Adipocyte (in vitro differentiated cells): Measurements from ENCODE around the gene ZSCAN18.
A peak's percentile ranks its signal among the peaks of the same experiment; 100 is the strongest.

ENCODE experiments used
- DNase-seq: peaks from one replicate; pipeline ENCODE4 v3.0.0-alpha.2; 2015; ENCODE audit warnings: low read depth
- H3K27me3 ChIP-seq: replicated peaks from 2 replicates; pipeline ENCODE4 v1.7.0; 2013; ENCODE audit warnings: mild to moderate bottlenecking, low read length, moderate library complexity; ENCODE audit not compliant: control insufficient read depth, insufficient read depth
- H3K36me3 ChIP-seq: 2 replicates; pipeline ENCODE4 v1.7.0; 2013; ENCODE audit warnings: low read length, mild to moderate bottlenecking, moderate library complexity; ENCODE audit not compliant: control insufficient read depth, insufficient read depth, severe bottlenecking
- H3K4me1 ChIP-seq: 2 replicates; pipeline ENCODE4 v1.7.0; 2013; ENCODE audit warnings: mild to moderate bottlenecking, low read length, moderate library complexity; ENCODE audit not compliant: control insufficient read depth, insufficient read depth
- H3K4me3 ChIP-seq: 2 replicates; pipeline ENCODE4 v1.7.0; 2013; ENCODE audit warnings: mild to moderate bottlenecking, low read length, moderate library complexity
- H3K9ac ChIP-seq: 2 replicates; pipeline ENCODE4 v1.7.0; 2013; ENCODE audit warnings: mild to moderate bottlenecking, low read length, moderate library complexity
- H3K9me3 ChIP-seq: 2 replicates; pipeline ENCODE4 v1.7.0; 2013; ENCODE audit warnings: mild to moderate bottlenecking, low read length, moderate library complexity; ENCODE audit not compliant: control insufficient read depth

ZSCAN18 gene

DNA sequence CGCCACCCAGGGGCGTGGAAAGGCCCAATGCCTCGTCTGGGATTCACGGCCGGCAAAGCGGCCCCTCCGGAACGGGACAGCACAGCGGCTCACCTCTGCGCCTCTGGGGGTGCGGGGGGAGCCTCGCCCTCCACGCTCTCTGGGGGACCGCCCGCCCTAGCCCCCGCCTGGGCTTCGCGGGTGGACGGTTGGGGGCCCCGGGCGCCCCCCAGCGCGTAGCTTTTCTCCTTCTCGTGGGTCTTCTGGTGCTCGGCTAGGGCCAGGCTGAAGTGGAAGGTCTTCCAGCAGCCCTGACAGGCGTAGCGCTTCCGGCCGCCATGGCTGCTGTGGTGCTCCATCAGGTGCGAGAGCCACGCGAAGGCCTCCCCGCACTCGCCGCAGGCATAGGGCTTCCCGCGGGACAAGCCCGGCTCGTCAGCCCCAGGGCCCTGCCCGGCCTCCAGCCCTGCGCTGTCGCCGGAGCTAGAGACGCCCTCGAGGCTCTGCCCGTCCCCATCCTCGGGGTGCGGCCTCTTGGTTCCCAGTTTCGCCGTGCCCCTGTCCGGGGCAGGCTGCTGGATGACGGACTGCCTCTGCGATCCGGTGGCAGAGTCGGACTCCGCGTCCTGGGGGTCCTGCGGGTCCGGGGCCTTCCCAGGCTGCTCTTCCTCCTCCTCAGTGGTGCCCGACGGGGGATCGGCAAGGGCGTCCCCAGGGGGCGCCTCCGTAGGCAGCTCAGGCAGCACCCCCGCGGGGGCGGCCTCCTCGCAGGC lies 13.3 kb downstream of the ZSCAN18 start:
- peaks cover 43% of the 10 kb centered on the region for H3K9me3 ChIP-seq
- no peaks in the 10 kb centered on the region for H3K36me3 ChIP-seq
- H3K27me3 ChIP-seq = no peaks in the 10 kb centered on the region
- DNase-seq = no peak
- no peaks in the 10 kb centered on the region for H3K4me1 ChIP-seq
- no peak overlapping the region for H3K9ac ChIP-seq
- no peak overlapping the region for H3K4me3 ChIP-seq

DNA sequence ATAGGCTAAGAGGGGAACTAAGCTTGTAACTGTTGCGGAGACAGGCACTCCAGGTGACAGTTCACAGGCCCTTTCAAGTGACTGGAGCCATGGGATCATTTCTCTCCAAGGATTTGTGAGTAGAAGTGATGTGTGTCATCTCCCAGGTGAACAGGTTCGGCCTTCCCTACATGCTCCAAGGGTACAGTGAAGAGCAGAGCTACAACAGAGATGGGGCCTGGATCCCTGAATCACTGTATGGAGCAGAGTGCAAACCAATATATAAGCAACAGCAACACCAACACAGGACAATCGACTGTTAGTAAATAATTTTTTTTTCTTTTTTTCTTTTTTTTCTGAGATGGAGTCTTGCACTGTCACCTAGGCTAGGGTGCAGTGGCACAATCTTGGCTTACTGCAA lies 15.0 kb downstream of the ZSCAN18 start:
- Histone ChIP-seq H3K4me3 (no peak overlapping the region), H3K4me1 (no peaks in the 10 kb centered on the region), H3K36me3 (no peaks in the 10 kb centered on the region), H3K9me3 (peaks cover 43% of the 10 kb centered on the region), H3K27me3 (no peaks in the 10 kb centered on the region), H3K9ac (no peak overlapping the region)
- no peak for DNase-seq

DNA sequence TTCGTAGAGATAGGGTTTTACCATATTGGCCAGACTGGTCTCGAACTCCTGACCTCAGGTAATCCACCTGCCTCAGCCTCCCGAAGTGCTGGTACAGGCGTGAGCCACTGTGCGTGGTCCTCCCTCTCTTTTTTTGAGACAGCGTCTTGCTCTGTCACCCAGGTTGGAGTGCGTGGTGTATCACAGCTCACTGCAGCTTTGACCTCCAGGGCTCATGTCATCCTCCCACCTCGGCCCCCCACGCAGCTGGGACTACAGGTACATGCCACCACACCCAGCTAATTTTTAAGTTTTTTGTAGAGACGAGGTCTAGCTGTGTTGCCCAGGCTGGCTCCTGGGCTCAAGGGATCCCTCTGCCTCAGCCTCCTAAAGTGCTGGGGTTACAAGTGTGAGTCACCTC lies 18.2 kb downstream of the ZSCAN18 start:
- no peaks in the 10 kb centered on the region for H3K27me3 ChIP-seq
- H3K4me3 ChIP-seq = no peak overlapping the region
- H3K4me1 ChIP-seq = no peaks in the 10 kb centered on the region
- no peaks in the 10 kb centered on the region for H3K36me3 ChIP-seq
- H3K9me3 ChIP-seq = peaks cover 48% of the 10 kb centered on the region
- H3K9ac ChIP-seq = no peak overlapping the region
- no peak for DNase-seq

DNA sequence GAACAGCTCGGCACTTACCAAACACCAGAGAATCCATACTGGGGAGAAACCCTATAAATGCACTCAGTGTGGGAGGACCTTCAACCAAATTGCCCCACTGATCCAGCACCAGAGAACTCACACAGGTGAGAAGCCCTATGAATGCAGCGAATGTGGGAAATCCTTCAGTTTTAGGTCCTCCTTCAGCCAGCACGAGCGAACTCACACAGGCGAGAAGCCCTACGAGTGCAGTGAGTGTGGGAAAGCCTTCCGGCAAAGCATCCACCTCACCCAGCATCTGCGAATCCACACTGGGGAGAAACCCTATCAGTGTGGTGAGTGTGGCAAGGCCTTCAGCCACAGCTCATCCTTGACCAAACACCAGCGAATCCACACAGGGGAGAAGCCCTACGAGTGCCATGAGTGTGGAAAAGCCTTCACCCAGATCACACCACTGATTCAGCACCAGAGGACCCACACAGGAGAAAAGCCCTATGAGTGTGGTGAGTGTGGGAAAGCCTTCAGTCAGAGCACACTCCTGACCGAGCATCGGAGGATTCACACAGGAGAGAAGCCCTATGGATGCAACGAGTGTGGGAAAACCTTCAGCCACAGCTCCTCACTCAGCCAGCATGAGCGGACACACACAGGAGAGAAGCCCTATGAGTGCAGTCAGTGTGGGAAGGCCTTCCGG lies 30.7 kb downstream of the ZSCAN18 start:
- H3K27me3 ChIP-seq = no peaks in the 10 kb centered on the region
- peaks cover 96% of the 10 kb centered on the region for H3K9me3 ChIP-seq
- DNase-seq = no peak
- no peaks in the 10 kb centered on the region for H3K4me1 ChIP-seq
- peak overlapping the region; percentile 66 for H3K4me3 ChIP-seq
- no peak overlapping the region for H3K9ac ChIP-seq
- peaks cover 51% of the 10 kb centered on the region for H3K36me3 ChIP-seq

DNA sequence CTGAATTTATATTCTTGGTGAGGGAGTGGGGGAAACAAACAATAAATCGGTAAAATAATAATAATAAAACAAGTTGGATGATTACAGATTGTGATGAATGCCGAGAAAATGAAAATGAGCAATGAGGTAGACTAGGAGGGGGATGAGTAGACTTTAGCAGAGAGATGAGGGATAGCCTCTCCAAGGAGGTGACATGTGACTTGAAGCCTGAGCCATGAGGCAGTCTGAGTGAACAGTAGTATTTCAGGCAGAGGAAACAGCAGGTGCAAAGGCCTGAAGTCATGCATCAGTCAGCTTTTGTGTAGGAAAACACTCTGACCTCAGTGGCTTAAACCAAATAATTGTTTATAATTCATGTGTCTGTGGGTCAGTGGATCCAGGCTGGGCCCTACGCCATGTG lies 34.3 kb downstream of the ZSCAN18 start:
- Histone ChIP-seq H3K9me3 (peaks cover 72% of the 10 kb centered on the region), H3K4me1 (no peaks in the 10 kb centered on the region), H3K36me3 (peaks cover 53% of the 10 kb centered on the region), H3K27me3 (no peaks in the 10 kb centered on the region), H3K9ac (no peak overlapping the region), H3K4me3 (no peak overlapping the region)
- no peak for DNase-seq

DNA sequence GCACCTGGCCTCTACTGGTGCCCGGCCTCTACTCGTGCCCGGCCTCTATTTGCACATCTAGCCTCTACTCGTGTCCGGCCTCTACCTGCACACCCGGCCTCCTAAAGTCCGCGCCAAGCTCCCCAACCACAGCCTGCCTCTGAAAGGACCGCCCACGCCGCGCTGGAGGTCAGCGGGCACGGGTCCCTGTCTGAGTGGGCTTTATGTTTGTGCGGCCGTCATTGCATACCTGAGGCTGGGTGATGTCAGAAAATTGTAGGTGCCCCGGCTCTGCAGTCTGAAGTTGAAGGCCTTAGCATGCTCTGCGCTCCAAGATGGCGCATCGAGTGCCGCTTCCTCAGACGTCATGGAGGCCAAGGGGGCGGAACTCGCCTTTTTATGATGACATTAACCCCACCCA lies 37.8 kb downstream of the ZSCAN18 start:
- Histone ChIP-seq H3K9ac (no peak overlapping the region), H3K4me3 (peak overlapping the region; percentile 81), H3K4me1 (no peaks in the 10 kb centered on the region), H3K27me3 (no peaks in the 10 kb centered on the region), H3K36me3 (peaks cover 20% of the 10 kb centered on the region), H3K9me3 (peaks cover 37% of the 10 kb centered on the region)
- DNase-seq = no peak

DNA sequence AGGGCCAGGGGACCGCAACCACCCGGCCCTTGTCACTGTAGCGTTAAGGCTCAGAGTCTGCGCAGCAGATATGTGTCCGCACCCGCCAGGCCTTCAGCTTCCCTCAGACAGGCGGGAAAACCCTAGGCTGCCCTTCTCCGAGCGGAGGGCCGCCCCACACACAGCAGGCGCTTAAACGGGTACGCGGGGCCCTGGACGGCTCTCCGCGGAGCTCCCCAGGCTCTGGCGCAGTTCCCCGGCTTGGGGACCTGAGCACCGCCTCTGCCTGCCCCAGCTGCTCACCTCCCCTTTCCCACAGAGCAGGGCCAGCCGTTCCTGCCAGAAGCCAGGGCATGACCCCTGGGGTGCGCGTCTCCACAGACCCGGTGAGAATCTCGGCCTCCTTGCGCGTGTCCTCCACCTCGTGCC lies 38.4 kb downstream of the ZSCAN18 start:
- H3K9ac ChIP-seq = peak overlapping the region; percentile 78
- H3K4me1 ChIP-seq = no peaks in the 10 kb centered on the region
- H3K27me3 ChIP-seq = no peaks in the 10 kb centered on the region
- peak overlapping the region; percentile 81 for H3K4me3 ChIP-seq
- peaks cover 31% of the 10 kb centered on the region for H3K9me3 ChIP-seq
- H3K36me3 ChIP-seq = peaks cover 19% of the 10 kb centered on the region
- DNase-seq = no peak

DNA sequence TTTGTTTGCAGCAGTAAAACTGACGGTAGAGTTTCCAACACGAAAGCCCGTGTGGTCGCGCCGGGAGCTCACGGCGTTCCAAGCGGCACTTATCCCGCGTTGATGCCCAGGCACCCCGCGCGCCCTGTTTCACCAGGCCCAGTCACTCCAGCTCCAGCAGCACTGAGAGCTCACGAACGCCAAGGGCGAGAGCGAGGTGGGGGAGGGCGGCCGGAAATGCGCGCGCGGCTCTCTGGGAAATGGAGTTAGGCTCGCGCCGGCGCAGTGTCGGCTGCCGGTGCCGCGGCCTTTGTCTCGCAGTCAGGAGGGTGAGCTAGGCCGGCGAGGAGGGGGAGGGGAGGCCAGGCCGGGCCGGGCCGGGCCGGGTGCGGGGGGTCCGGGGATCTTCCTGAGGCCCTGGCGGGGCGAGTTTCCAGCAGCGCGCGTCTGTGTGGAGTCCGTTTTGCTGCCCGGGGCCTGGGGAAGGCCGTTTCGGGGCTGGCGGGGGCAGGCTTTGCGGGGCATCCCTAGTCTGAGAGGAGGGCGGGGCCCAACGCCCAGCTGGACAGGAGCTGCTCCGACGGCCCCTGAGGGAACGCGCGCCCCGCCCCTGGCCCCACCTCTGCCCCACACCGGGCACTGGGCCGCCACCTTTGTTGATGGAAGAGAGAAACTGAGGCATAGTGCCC lies 38.9 kb downstream of the ZSCAN18 start, which contains the start of gene ZNF135:
TSS of gene ZNF135 (plus strand) at position 280 of the 668 bp plus-strand sequence. CDS start 721 bp downstream, outside the sequence.
- peak within 1 kb of the TSS; percentile 78 for H3K9ac ChIP-seq
- peaks cover 16% of the 10 kb centered on the region for H3K36me3 ChIP-seq
- peak within 1 kb of the TSS; percentile 81 for H3K4me3 ChIP-seq
- peaks cover 26% of the 10 kb centered on the region for H3K9me3 ChIP-seq
- H3K4me1 ChIP-seq = no peaks in the 10 kb centered on the region
- no peaks in the 10 kb centered on the region for H3K27me3 ChIP-seq
- DNase-seq = peak; percentile 78

DNA sequence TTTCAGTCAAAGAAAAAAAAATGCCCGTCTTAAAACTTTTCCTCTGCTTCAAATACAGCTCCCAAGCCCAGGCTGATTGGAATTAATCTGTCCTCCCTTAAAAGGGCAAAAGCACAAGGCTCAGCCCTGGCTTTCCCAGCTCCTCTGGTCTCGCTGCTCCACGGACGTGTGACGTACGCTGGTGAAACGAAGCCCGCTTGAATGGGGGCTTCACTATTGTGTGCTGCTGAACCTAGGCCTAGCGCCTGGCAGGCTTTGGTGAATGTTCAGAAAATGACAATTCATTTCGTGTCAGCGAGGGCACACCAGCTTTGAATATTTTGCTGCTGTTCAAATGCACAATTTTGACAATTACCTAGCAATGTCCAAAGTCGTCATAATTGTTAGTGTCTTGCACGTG lies 39.6 kb downstream of the ZSCAN18 start:
- Histone ChIP-seq H3K4me3 (peak overlapping the region; percentile 81), H3K9ac (peak overlapping the region; percentile 70), H3K27me3 (no peaks in the 10 kb centered on the region), H3K36me3 (peaks cover 11% of the 10 kb centered on the region), H3K4me1 (no peaks in the 10 kb centered on the region), H3K9me3 (peaks cover 19% of the 10 kb centered on the region)
- DNase-seq = no peak

DNA sequence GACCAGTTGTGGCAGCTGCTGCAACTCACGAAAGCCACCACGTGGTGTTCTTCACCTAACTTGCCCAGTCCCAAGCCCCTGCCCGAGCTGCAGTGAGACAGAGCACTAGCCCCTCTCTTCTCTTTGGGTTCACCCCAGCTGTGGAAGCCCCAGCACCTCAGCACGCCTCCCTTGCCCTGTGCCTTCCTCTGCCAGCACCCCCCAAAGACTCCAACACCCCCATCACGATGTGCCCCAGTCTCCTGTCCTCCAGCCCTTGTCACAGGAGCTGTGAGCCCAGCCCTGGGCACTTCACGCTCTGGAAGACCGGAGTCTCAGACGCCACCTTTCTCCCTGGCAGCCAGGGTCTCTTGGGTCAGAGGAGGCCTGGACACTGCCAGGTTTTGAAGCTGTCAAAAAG lies 41.2 kb downstream of the ZSCAN18 start:
- Histone ChIP-seq H3K36me3 (peaks cover 3% of the 10 kb centered on the region), H3K4me3 (no peak overlapping the region), H3K9ac (no peak overlapping the region), H3K27me3 (no peaks in the 10 kb centered on the region), H3K9me3 (peaks cover 8% of the 10 kb centered on the region), H3K4me1 (no peaks in the 10 kb centered on the region)
- DNase-seq = no peak

DNA sequence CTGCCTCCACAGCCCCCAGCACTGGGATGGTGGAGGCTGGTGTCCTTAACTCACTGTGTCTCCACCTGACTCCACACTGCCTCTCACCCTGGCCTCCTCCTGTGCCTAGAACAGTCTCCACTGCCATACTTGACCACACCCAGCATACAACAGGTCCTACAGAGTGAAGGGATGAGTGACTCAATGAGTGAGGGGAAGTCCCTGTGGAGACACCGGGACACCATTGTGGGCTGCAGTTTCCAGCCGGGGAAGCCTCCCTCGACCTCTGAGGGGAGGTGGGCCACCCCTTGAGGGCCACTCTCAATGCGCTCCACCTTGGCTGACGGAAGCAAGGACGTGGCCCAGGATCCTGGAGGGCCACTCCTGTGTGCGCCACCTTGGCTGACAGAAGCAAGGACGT lies 41.8 kb downstream of the ZSCAN18 start:
- DNase-seq = no peak
- no peak overlapping the region for H3K4me3 ChIP-seq
- no peaks in the 10 kb centered on the region for H3K36me3 ChIP-seq
- no peak overlapping the region for H3K9ac ChIP-seq
- H3K4me1 ChIP-seq = no peaks in the 10 kb centered on the region
- peaks cover 2% of the 10 kb centered on the region for H3K9me3 ChIP-seq
- no peaks in the 10 kb centered on the region for H3K27me3 ChIP-seq
